ENCODE measurements around the gene LRMDA. TPM values are rescaled to one million over a fixed set of nuclear protein-coding genes. Genes with fewer than 3 reads are reported as not detected.

Gene LRMDA
- total RNA-seq, 2 experiments from 2014 or later, result not detected

DNA sequence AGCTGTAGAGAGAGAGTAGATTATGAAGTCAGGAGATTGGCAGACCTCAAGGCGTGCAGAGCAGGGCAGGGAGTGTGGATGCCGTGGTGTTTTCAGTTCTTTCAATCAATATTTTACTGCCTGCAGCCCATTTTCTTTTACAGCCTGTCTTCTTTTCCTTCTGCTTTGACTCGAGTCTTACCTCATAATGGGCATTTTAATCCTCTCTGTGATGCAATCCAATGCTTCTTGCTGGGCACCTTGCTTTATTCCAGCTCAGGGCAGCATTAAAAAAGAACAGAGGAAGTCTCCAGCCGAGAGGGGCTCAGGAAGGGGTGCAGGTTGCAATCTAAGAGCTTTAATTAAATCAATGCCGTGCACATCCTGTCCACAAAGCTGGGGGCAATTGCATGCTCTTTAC, 839.0 kb downstream of the LRMDA start:
- ATAC-seq (ENCODE audit: low read depth), result no peak
- no peaks in the 10 kb centered on the region for H3K36me3 Mint-ChIP-seq
- H3K4me3 Mint-ChIP-seq, result no peak overlapping the region
- H3K27me3 Mint-ChIP-seq, result no peaks in the 10 kb centered on the region
- peaks cover 8% of the 10 kb centered on the region for H3K9me3 Mint-ChIP-seq
- DNase-seq, result no peak
- no peak overlapping the region for H3K27ac Mint-ChIP-seq
- no peaks in the 10 kb centered on the region for H3K4me1 Mint-ChIP-seq
- POLR2A ChIA-PET, result no interaction called here

DNA sequence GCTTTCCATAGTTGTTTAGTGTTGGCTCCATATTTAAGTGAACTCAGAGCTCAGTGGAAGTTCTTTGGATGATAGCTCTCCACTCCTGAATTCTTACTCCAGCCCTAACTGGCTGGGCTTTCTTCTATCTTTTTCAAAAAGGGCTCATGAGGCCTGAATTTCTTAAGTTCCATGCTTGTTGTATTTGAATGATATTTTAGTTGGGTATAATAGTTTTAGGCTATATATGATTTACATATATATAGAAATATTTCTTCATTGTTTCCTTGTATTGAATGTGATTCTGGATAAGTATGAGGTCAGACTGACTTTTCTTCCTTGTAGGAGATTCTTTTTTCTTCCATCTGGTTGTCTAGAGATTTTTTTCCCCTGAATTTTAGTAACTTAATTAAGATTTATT, 843.5 kb downstream of the LRMDA start:
- POLR2A ChIA-PET, result no interaction called here
- DNase-seq (no peak), ATAC-seq (ENCODE audit: low read depth) (no peak)
- no peaks in the 10 kb centered on the region for H3K4me1 Mint-ChIP-seq
- H3K27me3 Mint-ChIP-seq, result no peaks in the 10 kb centered on the region
- no peak overlapping the region for H3K27ac Mint-ChIP-seq
- peaks cover 9% of the 10 kb centered on the region for H3K9me3 Mint-ChIP-seq
- no peak overlapping the region for H3K4me3 Mint-ChIP-seq
- H3K36me3 Mint-ChIP-seq, result no peaks in the 10 kb centered on the region

DNA sequence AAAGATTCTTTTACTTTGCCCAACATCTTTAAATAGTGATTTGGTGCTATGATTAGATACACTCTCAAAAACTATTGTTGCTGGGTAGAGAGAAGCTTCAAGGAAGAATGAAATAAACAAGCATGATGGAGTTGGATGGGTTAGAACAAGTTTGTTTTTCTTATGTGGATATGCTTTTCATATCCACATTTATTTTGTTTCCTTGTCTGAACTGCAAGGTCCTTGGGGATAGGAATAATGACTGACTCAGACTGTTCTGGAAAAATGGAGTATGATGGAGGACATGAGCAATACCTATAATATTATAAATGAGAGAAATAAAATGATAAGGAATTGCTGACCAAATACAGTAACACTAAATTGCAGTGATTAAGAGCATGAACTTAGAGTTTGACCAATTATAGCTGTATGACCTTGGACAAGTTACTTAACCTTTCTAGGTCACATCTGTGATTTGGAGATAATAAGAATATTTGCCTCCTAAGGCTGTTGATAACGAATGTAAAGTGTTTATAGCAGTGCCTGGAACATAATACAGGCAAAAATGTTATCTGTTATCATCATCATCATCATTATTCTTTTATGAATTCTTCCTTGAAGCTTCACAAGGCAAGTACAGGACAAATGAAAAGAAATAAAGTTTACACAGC, 847.5 kb downstream of the LRMDA start:
- Mint-ChIP-seq H3K4me1 (no peaks in the 10 kb centered on the region), H3K36me3 (no peaks in the 10 kb centered on the region), H3K27me3 (no peaks in the 10 kb centered on the region), H3K4me3 (no peak overlapping the region), H3K27ac (no peak overlapping the region), H3K9me3 (peaks cover 12% of the 10 kb centered on the region)
- POLR2A ChIA-PET, result no interaction called here
- ATAC-seq (ENCODE audit: low read depth), result no peak
- DNase-seq, result no peak

DNA sequence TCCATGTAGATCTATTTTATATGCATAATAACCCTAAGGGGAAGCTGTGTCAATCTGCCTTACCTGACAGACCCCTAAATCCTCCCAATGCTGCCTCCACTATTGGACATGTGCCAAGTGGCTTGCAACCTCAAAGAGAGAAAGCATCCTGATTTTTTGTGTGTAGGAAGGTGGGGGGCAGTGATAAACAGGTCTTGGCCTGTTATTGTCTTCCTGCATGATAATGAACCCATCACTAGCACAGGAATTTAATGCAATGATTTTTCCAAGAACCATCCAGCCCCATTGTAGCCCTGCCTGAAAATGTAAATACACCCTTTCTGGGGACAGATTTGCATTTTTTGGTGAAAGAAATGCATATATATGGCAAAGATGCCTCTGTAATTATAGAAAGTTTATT, 850.2 kb downstream of the LRMDA start:
- H3K4me3 Mint-ChIP-seq, result no peak overlapping the region
- H3K9me3 Mint-ChIP-seq, result peaks cover 4% of the 10 kb centered on the region
- ATAC-seq (ENCODE audit: low read depth), result no peak
- no peak for DNase-seq
- POLR2A ChIA-PET, result no interaction called here
- no peak overlapping the region for H3K27ac Mint-ChIP-seq
- H3K4me1 Mint-ChIP-seq, result no peaks in the 10 kb centered on the region
- no peaks in the 10 kb centered on the region for H3K27me3 Mint-ChIP-seq
- H3K36me3 Mint-ChIP-seq, result no peaks in the 10 kb centered on the region

DNA sequence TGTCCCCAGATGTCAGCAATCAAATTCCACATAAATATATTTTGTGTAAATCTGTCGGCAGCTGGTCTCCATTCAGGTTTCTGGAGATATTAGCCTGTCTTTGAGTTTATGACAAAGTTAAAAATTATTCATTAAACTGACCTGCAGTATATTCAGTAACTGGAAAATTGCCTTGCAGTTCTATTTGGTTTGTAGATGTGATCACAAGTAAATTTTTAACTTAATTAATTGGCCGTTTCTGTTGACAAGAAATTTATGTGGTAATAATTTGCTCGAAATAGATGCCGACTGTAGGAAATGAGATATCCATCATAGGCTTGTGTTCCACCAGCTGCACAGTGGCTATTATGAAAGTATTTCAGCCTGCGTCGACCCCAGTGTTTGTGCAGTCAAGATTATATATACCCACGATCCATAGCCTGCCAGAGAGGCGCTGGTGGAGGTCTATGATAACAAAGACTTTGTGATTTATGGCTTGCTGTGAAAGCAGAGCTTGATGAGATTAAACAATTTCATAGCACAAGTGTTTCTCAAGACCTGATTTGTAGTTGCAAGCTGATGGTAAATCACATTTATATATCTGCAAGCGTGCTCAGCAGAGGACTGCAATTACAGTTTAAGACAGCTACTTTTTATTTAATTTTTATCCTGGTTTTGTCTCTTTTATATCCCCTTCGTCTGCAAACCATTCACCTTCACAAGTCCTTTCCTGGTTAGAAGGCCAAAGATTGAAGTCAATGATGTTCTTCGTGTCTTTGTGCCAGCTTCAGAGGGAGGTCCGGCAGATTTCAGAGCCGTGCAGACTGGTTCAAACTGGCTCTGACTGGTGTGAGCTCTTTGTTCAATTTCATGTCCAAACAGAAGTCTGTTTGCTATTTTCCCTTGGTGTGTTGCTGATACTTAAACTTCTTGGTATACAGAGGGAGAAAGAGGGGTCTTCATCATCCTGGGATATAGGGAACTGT, 850.9 kb downstream of the LRMDA start:
- Mint-ChIP-seq H3K27ac (no peak overlapping the region), H3K36me3 (no peaks in the 10 kb centered on the region), H3K9me3 (peaks cover 4% of the 10 kb centered on the region), H3K4me1 (no peaks in the 10 kb centered on the region), H3K4me3 (no peak overlapping the region), H3K27me3 (no peaks in the 10 kb centered on the region)
- POLR2A ChIA-PET, result no interaction called here
- no peak for DNase-seq
- ATAC-seq (ENCODE audit: low read depth), result no peak

DNA sequence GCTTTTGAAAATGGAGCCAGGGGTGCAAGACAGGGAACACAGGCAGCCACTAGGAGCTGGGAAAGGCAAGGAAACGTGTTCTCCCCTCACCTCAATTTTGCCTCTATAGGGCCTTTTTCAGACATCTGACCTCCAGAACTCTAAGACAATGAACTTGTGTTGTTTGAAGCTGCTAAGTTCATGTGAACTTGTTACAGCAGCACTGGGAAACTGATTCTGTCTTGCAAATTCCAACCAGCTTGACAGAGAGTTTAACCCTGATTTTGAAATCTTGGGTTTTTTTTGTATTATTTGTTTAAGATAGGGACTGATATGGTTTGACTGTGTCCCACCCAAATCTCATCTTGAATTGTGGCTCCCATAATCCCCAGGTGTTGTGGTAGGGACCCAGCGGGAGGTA, 852.9 kb downstream of the LRMDA start:
- ATAC-seq (ENCODE audit: low read depth) (no peak), DNase-seq (no peak)
- Mint-ChIP-seq H3K4me1 (no peaks in the 10 kb centered on the region), H3K36me3 (no peaks in the 10 kb centered on the region), H3K4me3 (no peak overlapping the region), H3K9me3 (peaks cover 4% of the 10 kb centered on the region), H3K27me3 (no peaks in the 10 kb centered on the region), H3K27ac (no peak overlapping the region)
- POLR2A ChIA-PET, result no interaction called here

DNA sequence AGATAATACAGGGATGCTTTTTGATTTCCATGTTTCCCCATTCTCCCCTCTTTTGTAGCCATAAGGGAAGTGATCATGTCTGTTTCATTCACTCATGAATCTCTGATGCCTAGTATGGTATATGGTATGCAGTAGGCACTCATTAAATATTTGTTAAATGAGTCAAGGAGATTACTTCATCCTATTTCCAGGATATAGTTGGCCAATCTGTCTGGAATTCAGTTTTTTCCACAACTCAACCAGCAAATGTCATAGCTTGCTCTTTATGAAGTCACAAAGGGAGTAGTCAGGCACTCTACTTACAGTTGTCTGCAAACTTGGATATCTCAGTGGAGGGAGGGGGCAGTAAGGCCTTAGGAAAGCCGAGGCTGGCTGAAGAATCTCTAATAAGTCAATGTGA, 853.6 kb downstream of the LRMDA start:
- no peaks in the 10 kb centered on the region for H3K27me3 Mint-ChIP-seq
- POLR2A ChIA-PET, result no interaction called here
- H3K9me3 Mint-ChIP-seq, result peaks cover 4% of the 10 kb centered on the region
- H3K4me3 Mint-ChIP-seq, result no peak overlapping the region
- H3K36me3 Mint-ChIP-seq, result no peaks in the 10 kb centered on the region
- H3K27ac Mint-ChIP-seq, result no peak overlapping the region
- H3K4me1 Mint-ChIP-seq, result no peaks in the 10 kb centered on the region
- ATAC-seq (ENCODE audit: low read depth) (no peak), DNase-seq (no peak)

DNA sequence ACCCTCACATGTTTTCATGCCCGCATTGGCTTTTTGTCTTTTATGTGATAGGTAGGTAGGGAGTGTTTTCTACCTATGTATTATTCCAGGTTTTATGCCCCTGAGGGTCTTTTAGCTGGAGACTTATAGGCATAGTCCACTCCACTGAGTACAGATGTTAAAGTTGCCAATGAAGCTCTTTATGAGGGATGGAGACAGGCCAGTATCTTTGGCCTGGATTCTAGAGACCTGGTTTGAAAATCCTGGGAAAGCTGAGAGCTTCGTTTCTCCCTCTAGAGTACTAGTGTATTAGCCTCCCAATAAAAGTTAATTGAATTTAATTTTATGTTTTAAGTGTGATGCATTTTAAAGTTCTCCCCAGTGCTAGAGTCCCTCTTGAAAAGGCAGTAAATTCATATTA, 854.1 kb downstream of the LRMDA start:
- H3K4me3 Mint-ChIP-seq, result no peak overlapping the region
- no peak for DNase-seq
- no peaks in the 10 kb centered on the region for H3K4me1 Mint-ChIP-seq
- no peaks in the 10 kb centered on the region for H3K27me3 Mint-ChIP-seq
- H3K27ac Mint-ChIP-seq, result no peak overlapping the region
- POLR2A ChIA-PET, result no interaction called here
- no peak for ATAC-seq (ENCODE audit: low read depth)
- H3K36me3 Mint-ChIP-seq, result no peaks in the 10 kb centered on the region
- H3K9me3 Mint-ChIP-seq, result peaks cover 4% of the 10 kb centered on the region

DNA sequence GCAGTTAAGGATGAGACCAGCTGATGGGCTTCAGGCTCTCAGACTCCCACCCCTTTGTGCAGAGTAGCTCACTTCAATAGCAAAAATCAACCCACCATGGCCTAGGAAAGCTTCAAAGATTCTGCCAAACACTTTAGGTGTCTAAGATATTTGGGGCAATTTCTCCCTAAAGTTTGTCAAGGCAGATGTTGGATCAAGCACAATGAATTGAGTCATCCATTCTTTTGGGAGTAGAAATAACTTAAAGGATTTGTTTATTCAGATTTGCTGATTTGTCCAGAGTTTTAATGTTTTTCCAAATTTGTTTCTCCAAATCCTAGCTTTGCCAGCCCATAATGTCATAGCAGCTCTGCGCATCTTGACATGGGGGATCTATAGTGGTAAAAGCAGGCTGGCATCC, 855.1 kb downstream of the LRMDA start:
- POLR2A ChIA-PET, result no interaction called here
- H3K27ac Mint-ChIP-seq, result no peak overlapping the region

DNA sequence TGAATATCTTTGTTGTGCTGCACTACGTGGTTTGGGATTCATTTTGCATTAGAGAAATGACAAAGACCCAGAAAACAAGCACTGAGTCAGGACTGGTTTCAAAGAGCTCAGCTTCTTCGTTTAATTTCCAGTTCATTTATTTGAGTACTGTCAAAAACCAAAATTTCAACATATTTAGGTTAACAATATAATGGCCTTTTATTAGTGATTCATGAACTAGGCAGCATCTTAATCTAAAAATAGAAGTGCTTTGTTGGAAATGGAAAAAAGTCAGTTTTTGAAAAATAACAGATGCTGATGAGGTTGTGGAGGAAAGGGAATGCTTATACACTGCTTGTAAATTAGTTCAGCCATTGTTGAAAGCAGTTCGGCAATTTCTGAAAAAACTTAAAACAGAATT, 856.4 kb downstream of the LRMDA start:
- Mint-ChIP-seq H3K27ac (no peak overlapping the region), H3K4me1 (no peaks in the 10 kb centered on the region), H3K9me3 (peaks cover 3% of the 10 kb centered on the region), H3K36me3 (no peaks in the 10 kb centered on the region), H3K27me3 (no peaks in the 10 kb centered on the region), H3K4me3 (no peak overlapping the region)
- POLR2A ChIA-PET, result no interaction called here
- DNase-seq, result no peak
- ATAC-seq (ENCODE audit: low read depth), result no peak

More for the DNA sequence above, 855.1 kb downstream of the LRMDA start:
- Mint-ChIP-seq H3K27me3 (no peaks in the 10 kb centered on the region), H3K36me3 (no peaks in the 10 kb centered on the region), H3K4me1 (no peaks in the 10 kb centered on the region), H3K9me3 (peaks cover 3% of the 10 kb centered on the region), H3K4me3 (no peak overlapping the region)
- no peak for ATAC-seq (ENCODE audit: low read depth)
- no peak for DNase-seq

DNA sequence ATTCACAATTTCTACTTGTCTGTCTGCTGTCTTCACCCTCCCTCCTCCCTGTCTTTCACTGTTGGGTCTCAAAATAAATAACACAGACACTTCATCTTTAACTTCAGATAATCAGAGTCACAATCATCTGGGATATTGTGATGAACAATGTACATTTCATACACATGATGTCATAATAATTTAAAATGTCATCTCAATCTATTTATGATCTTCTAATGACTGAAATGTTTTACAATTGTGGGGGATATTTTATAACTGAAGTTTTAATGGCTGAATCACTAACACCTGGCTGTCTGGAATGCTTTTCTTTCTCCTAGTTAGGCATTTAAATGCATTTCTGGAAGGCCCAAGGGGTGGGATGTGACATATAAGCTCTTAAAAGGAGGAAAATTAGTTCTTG, 859.8 kb downstream of the LRMDA start:
- ATAC-seq (ENCODE audit: low read depth), result no peak
- DNase-seq, result no peak
- Mint-ChIP-seq H3K27ac (no peak overlapping the region), H3K4me3 (no peak overlapping the region), H3K9me3 (no peaks in the 10 kb centered on the region), H3K27me3 (no peaks in the 10 kb centered on the region), H3K36me3 (no peaks in the 10 kb centered on the region), H3K4me1 (no peaks in the 10 kb centered on the region)
- POLR2A ChIA-PET, result no interaction called here

DNA sequence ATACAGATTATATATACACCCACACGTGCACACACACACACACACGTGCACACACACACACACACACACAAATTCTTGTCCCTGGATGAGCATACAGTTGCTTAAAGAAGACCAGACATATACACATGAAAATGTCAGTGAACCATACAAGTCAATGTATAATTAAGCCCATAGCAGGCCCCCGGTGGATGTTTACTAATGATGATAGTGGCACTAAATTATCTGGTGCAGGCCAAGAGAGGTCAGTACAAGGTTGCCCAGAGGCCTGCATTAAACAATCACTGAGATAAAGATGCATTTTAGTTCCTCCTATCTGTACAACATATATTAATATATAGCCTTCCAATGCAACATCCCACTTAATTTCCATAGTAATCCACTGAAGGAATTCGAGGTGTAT, 860.5 kb downstream of the LRMDA start:
- POLR2A ChIA-PET, result no interaction called here
- H3K36me3 Mint-ChIP-seq, result no peaks in the 10 kb centered on the region
- no peak for ATAC-seq (ENCODE audit: low read depth)
- DNase-seq, result no peak
- no peak overlapping the region for H3K4me3 Mint-ChIP-seq
- H3K4me1 Mint-ChIP-seq, result no peaks in the 10 kb centered on the region
- H3K9me3 Mint-ChIP-seq, result no peaks in the 10 kb centered on the region
- no peaks in the 10 kb centered on the region for H3K27me3 Mint-ChIP-seq
- H3K27ac Mint-ChIP-seq, result no peak overlapping the region

DNA sequence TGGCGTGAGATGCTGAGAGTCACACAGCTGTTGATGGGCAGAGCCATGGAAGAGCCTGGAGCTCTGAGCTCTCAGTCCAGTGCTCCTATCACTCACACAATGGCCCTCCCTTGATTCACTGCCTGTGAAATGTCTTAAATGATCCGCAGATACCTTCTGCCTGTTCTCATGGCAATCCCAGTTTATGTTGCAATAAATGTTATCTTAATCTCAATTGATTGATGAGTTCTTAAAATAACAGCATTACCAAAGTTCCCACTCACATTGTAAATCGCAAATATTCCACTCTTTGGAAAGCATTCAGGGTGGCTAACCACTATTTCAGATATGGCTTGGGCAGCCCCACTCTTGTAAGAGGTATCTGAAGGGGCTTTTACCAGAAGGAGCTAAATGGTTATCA, 865.5 kb downstream of the LRMDA start:
- H3K4me1 Mint-ChIP-seq, result no peaks in the 10 kb centered on the region
- DNase-seq (no peak), ATAC-seq (ENCODE audit: low read depth) (no peak)
- no peaks in the 10 kb centered on the region for H3K36me3 Mint-ChIP-seq
- peaks cover 1% of the 10 kb centered on the region for H3K9me3 Mint-ChIP-seq
- no peak overlapping the region for H3K27ac Mint-ChIP-seq
- POLR2A ChIA-PET, result no interaction called here
- no peak overlapping the region for H3K4me3 Mint-ChIP-seq
- no peaks in the 10 kb centered on the region for H3K27me3 Mint-ChIP-seq

DNA sequence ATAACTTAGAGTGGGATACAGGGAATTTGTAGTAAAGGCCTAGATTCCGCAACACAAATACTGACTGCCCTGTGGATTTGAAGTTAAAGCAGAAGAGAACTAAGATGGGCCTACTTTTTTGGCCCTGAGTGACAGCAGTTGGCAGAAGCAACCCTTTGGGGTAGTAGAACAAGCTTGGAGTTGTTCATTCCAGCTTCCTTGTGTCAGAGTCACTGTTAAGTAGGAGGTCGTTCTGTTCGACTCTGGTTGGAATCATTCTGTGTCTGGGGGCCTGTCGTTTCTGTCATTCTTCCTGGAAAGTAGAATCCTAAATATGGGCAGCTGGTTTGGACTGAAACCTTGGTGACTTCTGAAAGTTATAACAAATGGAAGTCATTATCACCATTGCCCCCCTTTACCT, 865.9 kb downstream of the LRMDA start:
- ATAC-seq (ENCODE audit: low read depth), result no peak
- Mint-ChIP-seq H3K27ac (no peak overlapping the region), H3K4me3 (no peak overlapping the region), H3K27me3 (no peaks in the 10 kb centered on the region), H3K4me1 (no peaks in the 10 kb centered on the region), H3K36me3 (no peaks in the 10 kb centered on the region), H3K9me3 (peaks cover 1% of the 10 kb centered on the region)
- POLR2A ChIA-PET, result no interaction called here
- no peak for DNase-seq
